ENCODE results near the gene GNG7.

- TF ChIP-seq POLR2A (IDR thresholded peaks at IDR 0.05; ENCODE audit: low read depth, low read length), result no peak
- no peak for TF ChIP-seq TAF1 (IDR thresholded peaks at IDR 0.05; ENCODE audit: borderline replicate concordance, low read depth, low read length)
- TF ChIP-seq POLR2AphosphoS5 (IDR thresholded peaks at IDR 0.05; ENCODE audit: low read depth, low read length), result no peak
Observed at GRCh38 chr19:2524840-2525723, 177.4 kb downstream of the GNG7 start.
